Retinal pigment epithelial cell (primary cell): ENCODE results near the gene SLC10A4.

Source experiments
- DNase-seq: peaks from one replicate; pipeline ENCODE4 v3.0.0-alpha.2; 2010; ENCODE audit warnings: low read depth
- H3K4me3 ChIP-seq: 2 replicates; pipeline ENCODE4 v1.5.1; 2011; ENCODE audit warnings: mild to moderate bottlenecking, low read length, control low read depth, moderate library complexity
- TF ChIP-seq, protein P1 (sequence below): conservative IDR thresholded peaks from 2 replicates; pipeline ENCODE4 v1.5.1; 2011; ENCODE audit warnings: low read depth, low read length, control low read depth, inconsistent platforms

SLC10A4 gene

GRCh38 chr4:48454591-48454990, 28.6 kb upstream of the SLC10A4 start:
- no peak for DNase-seq
- TF ChIP-seq, protein P1, sequence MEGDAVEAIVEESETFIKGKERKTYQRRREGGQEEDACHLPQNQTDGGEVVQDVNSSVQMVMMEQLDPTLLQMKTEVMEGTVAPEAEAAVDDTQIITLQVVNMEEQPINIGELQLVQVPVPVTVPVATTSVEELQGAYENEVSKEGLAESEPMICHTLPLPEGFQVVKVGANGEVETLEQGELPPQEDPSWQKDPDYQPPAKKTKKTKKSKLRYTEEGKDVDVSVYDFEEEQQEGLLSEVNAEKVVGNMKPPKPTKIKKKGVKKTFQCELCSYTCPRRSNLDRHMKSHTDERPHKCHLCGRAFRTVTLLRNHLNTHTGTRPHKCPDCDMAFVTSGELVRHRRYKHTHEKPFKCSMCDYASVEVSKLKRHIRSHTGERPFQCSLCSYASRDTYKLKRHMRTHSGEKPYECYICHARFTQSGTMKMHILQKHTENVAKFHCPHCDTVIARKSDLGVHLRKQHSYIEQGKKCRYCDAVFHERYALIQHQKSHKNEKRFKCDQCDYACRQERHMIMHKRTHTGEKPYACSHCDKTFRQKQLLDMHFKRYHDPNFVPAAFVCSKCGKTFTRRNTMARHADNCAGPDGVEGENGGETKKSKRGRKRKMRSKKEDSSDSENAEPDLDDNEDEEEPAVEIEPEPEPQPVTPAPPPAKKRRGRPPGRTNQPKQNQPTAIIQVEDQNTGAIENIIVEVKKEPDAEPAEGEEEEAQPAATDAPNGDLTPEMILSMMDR, result no peak
- no peak overlapping the region for H3K4me3 ChIP-seq

DNA sequence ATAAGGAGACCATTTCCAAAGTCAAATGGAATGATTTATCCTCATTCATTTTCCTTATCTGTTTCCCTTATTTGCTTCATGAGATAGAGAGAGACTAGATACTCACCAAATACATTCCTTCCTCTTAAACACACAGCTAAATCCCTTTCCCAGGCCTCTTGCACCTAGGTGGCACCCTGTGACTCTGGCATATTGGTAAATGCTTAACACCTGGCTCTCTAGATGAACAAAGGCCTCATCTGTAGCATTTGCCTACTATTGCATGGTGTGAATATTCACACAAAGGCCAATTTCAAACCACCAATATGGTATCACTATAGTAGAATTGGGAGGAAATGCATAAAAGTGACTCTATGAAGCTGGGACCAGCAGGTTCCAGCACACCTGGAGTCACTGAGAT, 22.1 kb upstream of the SLC10A4 start:
- DNase-seq, result no peak
- TF ChIP-seq, protein P1, result no peak
- no peak overlapping the region for H3K4me3 ChIP-seq

GRCh38 chr4:48462363-48462762, 20.8 kb upstream of the SLC10A4 start:
- DNase-seq, result no peak
- TF ChIP-seq, protein P1, result no peak

GRCh38 chr4:48467442-48467841, 15.7 kb upstream of the SLC10A4 start:
- H3K4me3 ChIP-seq, result no peak overlapping the region
- DNase-seq, result no peak
- TF ChIP-seq, protein P1, result no peak

More at GRCh38 chr4:48462363-48462762, 20.8 kb upstream of the SLC10A4 start:
- no peak overlapping the region for H3K4me3 ChIP-seq

- TF ChIP-seq, protein P1, result no peak
- no peak overlapping the region for H3K4me3 ChIP-seq
- no peak for DNase-seq
Observed at GRCh38 chr4:48467891-48468290, 15.3 kb upstream of the SLC10A4 start.

DNA sequence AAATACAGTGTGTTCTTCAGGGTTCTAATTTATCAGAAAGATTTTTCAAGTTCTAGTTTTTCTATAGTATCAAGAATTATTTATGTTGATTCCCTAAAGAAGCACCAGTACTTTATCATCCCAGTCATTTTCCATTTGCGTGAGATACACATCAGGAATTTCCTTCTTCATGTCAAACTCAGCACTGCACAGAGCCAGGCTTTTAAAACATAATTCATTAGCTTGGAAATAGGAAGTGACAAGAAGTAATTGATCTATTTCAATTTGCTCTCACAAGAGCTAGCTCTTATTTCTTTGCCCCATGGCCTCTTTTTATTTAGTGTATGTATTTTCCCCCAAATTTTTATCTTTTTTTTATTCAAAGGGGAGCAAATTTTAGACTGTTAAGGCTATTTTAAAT, 13.0 kb upstream of the SLC10A4 start:
- DNase-seq, result no peak
- TF ChIP-seq, protein P1, result no peak
- no peak overlapping the region for H3K4me3 ChIP-seq

GRCh38 chr4:48470570-48470969, 12.6 kb upstream of the SLC10A4 start:
- no peak for DNase-seq
- TF ChIP-seq, protein P1, result no peak
- no peak overlapping the region for H3K4me3 ChIP-seq
